Measurements from ENCODE around the gene CALHM4.

- TF ChIP-seq FOXK2 (IDR thresholded peaks at IDR 0.05) (no peak), SP1 (IDR thresholded peaks at IDR 0.05) (no peak), BHLHE40 (IDR thresholded peaks at IDR 0.05; ENCODE audit: borderline replicate concordance) (no peak), ELF4 (IDR thresholded peaks at IDR 0.05) (no peak)
These were observed 41.4 kb upstream of the CALHM4 start for GRCh38 chr6:116512111-116512559.

Measured in HEK293T (cell line).